Heart left ventricle (tissue), 16 donors: ENCODE data around the gene ZIC1. TPM values are rescaled to one million over a fixed set of nuclear protein-coding genes. Genes with fewer than 3 reads are reported as not detected.

Experiments
- ATAC-seq, 4 donors: fragments of 200-7000 bp; cut with Tn5 transposase; one replicate each; pipeline ENCODE4 v1.9.1; 2020 to 2022; ENCODE audit warnings: moderate library complexity in 4 of 4, mild to moderate bottlenecking in 3 of 4, moderate number of reproducible peaks in 1 of 4
- DNase-seq, 5 donors: peaks; one replicate each; pipeline ENCODE4 v3.0.0-alpha.2; 2020
- H3K27ac ChIP-seq, 12 donors: fragments of 200-600 bp; sonication (generic) in 4 of 12; one replicate each; pipeline versions ENCODE4 v1.5.0 to v1.8.0; 2016 to 2022; ENCODE audit warnings: mild to moderate bottlenecking in 2 of 12
- H3K27me3 ChIP-seq, 9 donors: fragments of 200-600 bp; sonication (generic) in 2 of 9; one replicate each; pipeline versions ENCODE4 v1.5.1 to v1.8.0; 2016 to 2022; ENCODE audit warnings: mild to moderate bottlenecking in 3 of 9
- H3K36me3 ChIP-seq, 9 donors: fragments of 200-600 bp; sonication (generic) in 2 of 9; one replicate each; pipeline versions ENCODE4 v1.5.0 to v1.8.0; 2018 to 2022; ENCODE audit warnings: mild to moderate bottlenecking in 2 of 9
- H3K4me1 ChIP-seq, 12 donors: fragments of 200-600 bp; sonication (generic) in 4 of 12; one replicate each; pipeline versions ENCODE4 v1.5.0 to v1.8.0; 2016 to 2022; ENCODE audit warnings: mild to moderate bottlenecking in 3 of 12
- H3K4me3 ChIP-seq, 12 donors: fragments of 200-600 bp; sonication (generic) in 4 of 12; one replicate each; pipeline versions ENCODE4 v1.5.0 to v1.8.0; 2017 to 2022; ENCODE audit warnings: mild to moderate bottlenecking in 9 of 12, moderate library complexity in 4 of 12
- H3K9me3 ChIP-seq, 12 donors: fragments of 200-600 bp; sonication (generic) in 4 of 12; one replicate each; pipeline versions ENCODE4 v1.5.0 to v1.8.0; 2016 to 2022; ENCODE audit warnings: mild to moderate bottlenecking in 1 of 12
- POLR2A ChIP-seq, 2 donors: fragments of 450-650 bp; IDR thresholded peaks; one replicate each; pipeline ENCODE4 v1.6.1; 2017; ENCODE audit warnings: antibody characterized with exemption in 2 of 2, mild to moderate bottlenecking in 2 of 2, moderate library complexity in 2 of 2
- WGBS, 4 donors: extraction: QIAGEN DNeasy Blood & Tissue Kit in 2 of 4; methylation state at CpG; one replicate each; pipeline versions ENCODE4 v1.1.5 to v1.1.7; 2013 to 2018; 5-methylcytosine and 5-hydroxymethylcytosine counted together
- intact Hi-C, 10 donors: fragments of 100-400 bp; cut with DNase I; formaldehyde crosslinking; loops; one replicate each; pipeline versions ENCODE4 v1.11.1 to v1.14.2; 2022
- polyA plus RNA-seq, 2 donors: library from polyadenylated mRNA; stranded (reverse); fragments of 200-250 nt; gene quantifications; one replicate each; pipeline ENCODE4 v1.2.3, GENCODE V29; 2013
- total RNA-seq, 9 donors: library from RNA; depleted of rRNA in 2 of 9; stranded (reverse); fragments of >200 nt in 2 of 9; fragmentation: NEBNext Ultra II Directional in 3 of 9; extraction: Animal tissue kit (Norgen Biotek cat#: 25700) in 3 of 9; gene quantifications; one replicate each; pipeline versions ENCODE4 v1.1.0 to v1.2.4, GENCODE V29; 2016 to 2023
- TF ChIP-seq, protein P1 (sequence below), 12 donors: fragments of 200-600 bp; sonication (generic) in 4 of 12; IDR thresholded peaks; one replicate each; pipeline versions ENCODE4 v1.5.0 to v1.8.0; 2018 to 2022; ENCODE audit warnings: antibody characterized with exemption in 12 of 12, mild to moderate bottlenecking in 5 of 12
- donor health status: ischemic (EF 13 %, LVEDD 7.1; RV severe dilation, severe dysfunction).
- donor health status: healthy with polysubstance abuse.
- donor health status: DM: no; HTN: yes; CAD: no.
- donor health status: DM: no; HTN: no; CAD: no.
- donor health status: ischemic (EF 25% LVEDD 6.9; RV normal size, moderate dysfunction).
- donor health status: ischemic (EF 25% LVEDD 5.7; RV mildly dilated, moderate dysfunction).
- donor health status: healthy.
- donor health status: DM: yes; HTN: yes; CAD: no.
- donor health status: ischemic (EF 35%, LVEDD 5.7; RV mildly dilated, moderate dysfunction).
- donor health status: nonischemic (EF 11% LVEDD 7.7; RV severe dilation, severe dysfunction).
- donor health status: DM: yes; HTN: yes; CAD: no.
- donor health status: PGD.
- donor health status: ischemic (EF 29% LVEDD 5.4; RV normal size, mild dysfunction).
- donor health status: nonischemic (EF 23%, LVEDD 6.1; RV moderate dilation, normal function).

Gene ZIC1
- total and polyA plus RNA-seq, 11 donors, result 0.42 TPM; not detected in 10

DNA sequence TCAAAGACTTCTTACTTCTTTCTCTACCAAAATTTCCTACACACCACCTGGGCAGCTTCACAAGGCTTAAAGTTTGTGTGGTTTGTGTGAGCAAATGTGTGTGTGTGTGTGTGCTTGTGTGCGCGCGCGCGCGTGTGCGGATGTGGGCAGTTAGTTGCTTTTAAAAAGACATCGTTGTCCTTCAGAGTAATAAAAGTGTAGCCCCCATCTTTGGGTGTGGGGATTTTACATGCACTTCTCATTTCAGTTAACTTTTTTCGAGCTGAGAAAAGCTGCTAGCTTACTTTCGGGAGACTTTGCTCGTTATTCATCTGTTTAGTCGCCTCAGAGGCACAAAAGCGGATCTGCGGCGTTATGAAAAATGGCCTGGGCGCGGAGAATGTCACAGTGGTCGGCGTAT, 38.8 kb upstream of the ZIC1 start:
- ATAC-seq, result no peak
- H3K36me3 ChIP-seq, result no peaks in the 10 kb centered on the region
- peaks cover 37 to 100% (median 93%) of the 10 kb centered on the region in 9 donors for H3K27me3 ChIP-seq
- H3K9me3 ChIP-seq, result no peaks in the 10 kb centered on the region
- peaks cover 0 to 3% (median 0%) of the 10 kb centered on the region in 12 donors for H3K4me1 ChIP-seq
- no peak overlapping the region for H3K4me3 ChIP-seq
- intact Hi-C loops, result no loop called here
- 7 to 11% (median 9%) methylated on average over 19 of the region's 19 CpGs for WGBS, 4 donors
- no peak for DNase-seq
- H3K27ac ChIP-seq, result no peak overlapping the region
- no peak for TF ChIP-seq POLR2A (IDR thresholded peaks at IDR 0.05)
- TF ChIP-seq, protein P1, sequence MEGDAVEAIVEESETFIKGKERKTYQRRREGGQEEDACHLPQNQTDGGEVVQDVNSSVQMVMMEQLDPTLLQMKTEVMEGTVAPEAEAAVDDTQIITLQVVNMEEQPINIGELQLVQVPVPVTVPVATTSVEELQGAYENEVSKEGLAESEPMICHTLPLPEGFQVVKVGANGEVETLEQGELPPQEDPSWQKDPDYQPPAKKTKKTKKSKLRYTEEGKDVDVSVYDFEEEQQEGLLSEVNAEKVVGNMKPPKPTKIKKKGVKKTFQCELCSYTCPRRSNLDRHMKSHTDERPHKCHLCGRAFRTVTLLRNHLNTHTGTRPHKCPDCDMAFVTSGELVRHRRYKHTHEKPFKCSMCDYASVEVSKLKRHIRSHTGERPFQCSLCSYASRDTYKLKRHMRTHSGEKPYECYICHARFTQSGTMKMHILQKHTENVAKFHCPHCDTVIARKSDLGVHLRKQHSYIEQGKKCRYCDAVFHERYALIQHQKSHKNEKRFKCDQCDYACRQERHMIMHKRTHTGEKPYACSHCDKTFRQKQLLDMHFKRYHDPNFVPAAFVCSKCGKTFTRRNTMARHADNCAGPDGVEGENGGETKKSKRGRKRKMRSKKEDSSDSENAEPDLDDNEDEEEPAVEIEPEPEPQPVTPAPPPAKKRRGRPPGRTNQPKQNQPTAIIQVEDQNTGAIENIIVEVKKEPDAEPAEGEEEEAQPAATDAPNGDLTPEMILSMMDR (IDR thresholded peaks at IDR 0.05), result no peak

DNA sequence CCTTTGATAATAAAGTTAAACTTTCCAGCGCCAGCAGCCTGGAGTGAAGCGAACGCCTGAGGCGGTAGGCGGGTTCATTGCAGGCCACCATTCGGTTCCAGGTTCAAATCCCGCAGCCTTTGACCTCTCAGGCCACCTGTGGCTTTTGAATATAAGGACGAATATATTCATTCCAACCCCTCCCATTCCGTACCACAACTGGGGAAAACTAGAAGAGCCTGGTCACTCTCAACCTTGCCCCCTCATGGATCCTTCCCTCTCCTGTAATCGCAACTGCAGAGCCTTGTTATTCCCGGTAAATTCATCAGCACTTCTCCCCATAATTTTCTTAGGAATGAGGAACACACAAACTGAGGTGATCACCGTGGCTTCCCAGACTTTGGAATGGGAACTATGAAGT, 38.0 kb upstream of the ZIC1 start:
- no peak overlapping the region for H3K4me3 ChIP-seq
- peaks cover 41 to 100% (median 92%) of the 10 kb centered on the region in 9 donors for H3K27me3 ChIP-seq
- intact Hi-C loops, result no loop called here
- TF ChIP-seq, protein P1 (IDR thresholded peaks at IDR 0.05), result no peak
- no peak for TF ChIP-seq POLR2A (IDR thresholded peaks at IDR 0.05)
- WGBS, 4 donors, result 2 to 5% (median 3%) methylated on average over 12 of the region's 12 CpGs
- peaks cover 0 to 3% (median 0%) of the 10 kb centered on the region in 12 donors for H3K4me1 ChIP-seq
- H3K36me3 ChIP-seq, result no peaks in the 10 kb centered on the region
- ATAC-seq, result no peak
- no peak overlapping the region for H3K27ac ChIP-seq
- H3K9me3 ChIP-seq, result no peaks in the 10 kb centered on the region
- DNase-seq, result no peak

DNA sequence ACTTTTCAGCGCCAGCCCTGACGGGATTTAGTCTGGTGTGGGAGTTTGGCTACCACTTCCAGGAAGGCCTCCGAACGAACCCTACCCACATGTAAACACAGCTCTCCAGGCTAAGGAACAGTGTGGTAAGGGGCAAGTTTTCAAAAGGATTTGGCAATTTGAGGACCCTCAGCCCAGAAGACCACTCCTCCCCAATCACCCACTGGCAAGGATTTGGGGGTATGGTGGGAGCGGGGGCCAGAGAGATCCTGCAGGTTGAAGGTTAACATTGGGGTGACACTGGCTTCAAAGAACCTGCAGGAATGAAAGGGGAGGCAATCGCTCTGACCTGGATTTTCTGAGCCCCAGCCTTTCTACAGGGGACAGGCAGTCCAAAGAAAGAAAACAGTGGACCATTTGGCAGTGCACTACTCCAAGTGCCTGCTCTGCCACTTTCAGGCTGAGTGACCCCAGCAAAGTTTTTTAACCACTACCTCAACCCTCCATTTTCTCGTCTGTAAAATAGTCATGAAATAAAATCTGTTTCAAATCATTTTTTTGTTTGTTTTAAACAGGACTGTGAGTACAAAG, 37.3 kb upstream of the ZIC1 start:
- ATAC-seq (no peak), DNase-seq (no peak)
- H3K4me1 ChIP-seq, result peaks cover 0 to 3% (median 0%) of the 10 kb centered on the region in 12 donors
- no peak for TF ChIP-seq POLR2A (IDR thresholded peaks at IDR 0.05)
- TF ChIP-seq, protein P1 (IDR thresholded peaks at IDR 0.05), result no peak
- no peak overlapping the region for H3K27ac ChIP-seq
- intact Hi-C loops, result no loop called here
- H3K9me3 ChIP-seq, result no peaks in the 10 kb centered on the region
- WGBS, 4 donors, result 6 to 7% (median 7%) methylated on average over 7 of the region's 7 CpGs
- no peaks in the 10 kb centered on the region for H3K36me3 ChIP-seq
- H3K27me3 ChIP-seq, result peaks cover 47 to 100% (median 92%) of the 10 kb centered on the region in 9 donors
- no peak overlapping the region for H3K4me3 ChIP-seq

DNA sequence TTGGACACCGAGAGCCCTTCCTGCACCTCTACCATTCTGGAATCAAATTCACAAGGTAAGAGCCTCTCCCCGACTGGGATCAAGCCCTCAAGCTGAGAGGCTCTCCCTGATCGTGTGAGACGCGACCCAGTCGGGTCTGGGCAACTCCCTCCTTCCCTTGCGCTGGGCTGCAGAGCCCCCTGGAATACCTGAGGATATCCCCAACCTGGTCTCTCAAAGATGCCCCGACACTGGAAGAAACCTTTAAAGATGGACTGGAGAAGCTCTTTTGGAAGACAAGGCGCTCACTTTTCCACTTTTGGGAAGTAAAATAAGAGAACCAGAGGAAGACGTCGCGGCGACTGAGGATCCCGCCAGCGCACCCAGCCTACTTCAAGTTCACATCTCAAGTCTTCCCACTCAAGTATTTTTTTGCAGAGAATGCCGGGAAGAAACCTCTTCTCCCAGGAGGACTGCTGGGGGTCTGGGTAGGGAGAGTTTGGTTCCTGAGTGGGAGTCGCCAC, 36.6 kb upstream of the ZIC1 start:
- Histone ChIP-seq H3K27ac (no peak overlapping the region), H3K27me3 (peaks cover 53 to 100% (median 93%) of the 10 kb centered on the region in 9 donors), H3K36me3 (no peaks in the 10 kb centered on the region), H3K4me1 (peaks cover 0 to 3% (median 0%) of the 10 kb centered on the region in 12 donors), H3K4me3 (no peak overlapping the region), H3K9me3 (no peaks in the 10 kb centered on the region)
- DNase-seq, result no peak
- TF ChIP-seq POLR2A (IDR thresholded peaks at IDR 0.05), result no peak
- TF ChIP-seq, protein P1 (IDR thresholded peaks at IDR 0.05), result no peak
- no peak for ATAC-seq
- intact Hi-C loops, result no loop called here
- WGBS, 4 donors, result 1 to 6% (median 4%) methylated on average over 16 to 17 of the region's 17 CpGs
